SK-N-MC (cell line): ENCODE measurements around the gene SLC35F3.

Experiments used
- EZH2 ChIP-seq: fragments of 200-600 bp; sonication (generic); IDR thresholded peaks from one replicate; pipeline ENCODE4 v1.6.1; 2017; ENCODE audit warnings: antibody characterized with exemption
- POLR2AphosphoS5 ChIP-seq: IDR thresholded peaks from 2 replicates; pipeline ENCODE4 v1.6.1; 2012; ENCODE audit warnings: mild to moderate bottlenecking, low read depth, low read length, borderline replicate concordance

GRCh38 chr1:234014208-234014607 is 109.7 kb downstream of the SLC35F3 start:
- TF ChIP-seq EZH2 (no peak), POLR2AphosphoS5 (no peak)
